HL-60 (cell line): Measurements from ENCODE around the gene NNT.

Experiments used
- CTCF ChIP-seq: IDR thresholded peaks from one replicate; pipeline ENCODE4 v1.5.1; 2011; ENCODE audit warnings: low read length, control low read depth, inconsistent platforms; ENCODE audit not compliant: insufficient read depth
- GABPA ChIP-seq: IDR thresholded peaks from 2 replicates; pipeline ENCODE4 v1.6.1; 2012; ENCODE audit warnings: low read depth
- SPI1 ChIP-seq: IDR thresholded peaks from 2 replicates; pipeline ENCODE4 v1.6.1; 2012; ENCODE audit warnings: low read depth, mild to moderate bottlenecking, borderline replicate concordance

GRCh38 chr5:43563321-43563720, 39.7 kb upstream of the NNT start:
- no peak for TF ChIP-seq SPI1
- TF ChIP-seq CTCF, result no peak
- TF ChIP-seq GABPA, result no peak
